ENCODE results near the gene BRCA1.

GRCh38 chr17:43143201-43143600, 18.0 kb upstream of the BRCA1 start:
- TF ChIP-seq CTCF (IDR thresholded peaks at IDR 0.05; ENCODE audit: low read length): no peak
- no peak for TF ChIP-seq EZH2 (optimal IDR thresholded peaks at IDR 0.05; ENCODE audit: low read depth, low read length)
